GM12865 (cell line): ENCODE data around the gene SLC43A2.
A peak's percentile ranks its signal among the peaks of the same experiment; 100 is the strongest.

Experiments used
- DNase-seq: peaks from one replicate; pipeline ENCODE4 v3.0.0; 2010; ENCODE audit warnings: low read depth
- H3K4me3 ChIP-seq: 2 replicates; pipeline ENCODE4 v1.5.1; 2011; ENCODE audit warnings: mild to moderate bottlenecking, low read depth, low read length, control low read depth
- TF ChIP-seq, protein P1 (sequence below): IDR thresholded peaks from 2 replicates; pipeline ENCODE4 v1.5.1; 2011; ENCODE audit warnings: low read length, control low read depth, low read depth, inconsistent platforms; ENCODE audit not compliant: insufficient read depth; ENCODE audit errors: missing control alignments

SLC43A2 gene

DNA sequence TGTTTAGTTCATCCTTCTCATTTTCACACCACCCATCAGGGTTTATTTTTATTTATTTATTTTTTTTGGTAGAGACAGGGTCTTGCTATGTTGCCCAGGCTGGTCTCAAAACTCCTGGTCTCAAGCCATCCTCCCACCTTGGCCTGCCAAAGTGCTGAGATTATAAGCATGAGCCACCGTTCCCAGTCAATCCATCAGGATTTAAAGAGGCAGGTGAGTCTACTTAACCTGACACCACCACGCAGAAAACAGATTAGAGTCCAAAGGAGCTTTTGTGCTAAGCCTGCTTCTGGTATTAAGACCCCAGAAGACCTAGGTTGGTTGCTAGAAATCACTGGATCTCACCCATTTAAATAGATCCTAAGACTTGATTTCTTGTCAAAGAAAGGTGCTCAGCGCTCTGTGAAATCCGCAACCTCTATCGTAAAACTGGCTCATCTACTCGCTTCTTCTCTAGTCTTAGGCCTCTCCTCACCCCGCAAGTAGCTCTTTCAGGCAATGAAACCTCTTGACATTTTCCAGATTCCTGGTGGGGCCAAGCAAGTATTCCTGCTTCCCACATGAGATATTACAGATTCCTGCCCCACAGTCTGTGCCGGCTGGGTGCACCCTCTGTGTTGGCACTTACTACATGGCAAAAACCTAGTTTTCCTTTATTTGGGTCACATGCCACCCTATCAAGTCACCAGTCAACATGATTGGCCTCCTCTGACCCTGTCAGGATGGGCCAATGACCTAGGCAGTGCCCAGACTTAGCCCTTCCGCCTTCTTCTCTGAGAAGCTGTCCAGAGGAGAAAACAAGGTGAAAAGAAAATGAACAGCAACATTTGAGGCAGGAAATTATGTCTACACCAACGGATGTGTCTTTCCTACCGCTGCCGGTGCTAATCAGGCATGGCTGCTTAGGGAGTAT lies 75.0 kb downstream of the SLC43A2 start:
- H3K4me3 ChIP-seq: no peak overlapping the region
- DNase-seq: no peak
- TF ChIP-seq, protein P1, sequence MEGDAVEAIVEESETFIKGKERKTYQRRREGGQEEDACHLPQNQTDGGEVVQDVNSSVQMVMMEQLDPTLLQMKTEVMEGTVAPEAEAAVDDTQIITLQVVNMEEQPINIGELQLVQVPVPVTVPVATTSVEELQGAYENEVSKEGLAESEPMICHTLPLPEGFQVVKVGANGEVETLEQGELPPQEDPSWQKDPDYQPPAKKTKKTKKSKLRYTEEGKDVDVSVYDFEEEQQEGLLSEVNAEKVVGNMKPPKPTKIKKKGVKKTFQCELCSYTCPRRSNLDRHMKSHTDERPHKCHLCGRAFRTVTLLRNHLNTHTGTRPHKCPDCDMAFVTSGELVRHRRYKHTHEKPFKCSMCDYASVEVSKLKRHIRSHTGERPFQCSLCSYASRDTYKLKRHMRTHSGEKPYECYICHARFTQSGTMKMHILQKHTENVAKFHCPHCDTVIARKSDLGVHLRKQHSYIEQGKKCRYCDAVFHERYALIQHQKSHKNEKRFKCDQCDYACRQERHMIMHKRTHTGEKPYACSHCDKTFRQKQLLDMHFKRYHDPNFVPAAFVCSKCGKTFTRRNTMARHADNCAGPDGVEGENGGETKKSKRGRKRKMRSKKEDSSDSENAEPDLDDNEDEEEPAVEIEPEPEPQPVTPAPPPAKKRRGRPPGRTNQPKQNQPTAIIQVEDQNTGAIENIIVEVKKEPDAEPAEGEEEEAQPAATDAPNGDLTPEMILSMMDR: no peak

DNA sequence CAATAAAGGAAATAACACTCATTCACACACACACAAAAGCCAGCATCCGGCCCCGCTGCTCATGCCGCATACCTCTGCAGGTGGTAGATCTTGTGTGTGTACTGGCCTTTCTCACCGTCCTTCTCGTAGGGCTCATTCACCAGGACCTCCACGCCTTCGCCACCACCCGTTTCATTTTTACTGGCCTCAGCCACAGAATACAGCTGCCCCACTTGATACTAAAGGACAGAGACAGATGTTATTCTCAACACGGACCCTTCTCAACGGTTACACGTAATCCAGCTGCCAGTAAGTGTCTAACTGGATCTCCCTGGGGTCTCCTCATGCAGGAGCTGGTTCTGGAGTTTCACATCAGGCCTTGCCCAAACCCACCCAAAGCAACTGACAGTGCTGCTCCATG lies 75.7 kb downstream of the SLC43A2 start:
- peak; percentile 62 for DNase-seq
- H3K4me3 ChIP-seq: no peak overlapping the region
- TF ChIP-seq, protein P1: no peak

DNA sequence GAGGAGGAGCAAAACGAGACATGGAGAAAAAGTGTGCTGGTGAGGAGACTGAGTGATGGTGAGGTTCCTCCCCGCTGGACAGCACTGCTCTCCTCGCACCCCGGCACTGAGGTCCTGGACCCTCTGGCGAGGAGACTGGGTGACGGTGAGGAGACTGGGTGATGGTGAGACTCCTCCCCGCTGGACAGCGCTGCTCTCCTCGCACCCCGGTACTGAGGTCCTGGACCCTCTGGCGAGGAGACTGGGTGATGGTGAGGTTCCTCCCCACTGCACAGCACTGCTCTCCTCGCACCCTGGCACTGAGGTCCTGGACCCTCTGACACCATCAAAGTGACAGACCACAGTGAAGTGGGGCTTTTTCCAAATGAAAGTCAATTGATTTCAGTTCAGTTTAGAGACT lies 76.9 kb downstream of the SLC43A2 start:
- TF ChIP-seq, protein P1: no peak
- DNase-seq: no peak
- H3K4me3 ChIP-seq: no peak overlapping the region

DNA sequence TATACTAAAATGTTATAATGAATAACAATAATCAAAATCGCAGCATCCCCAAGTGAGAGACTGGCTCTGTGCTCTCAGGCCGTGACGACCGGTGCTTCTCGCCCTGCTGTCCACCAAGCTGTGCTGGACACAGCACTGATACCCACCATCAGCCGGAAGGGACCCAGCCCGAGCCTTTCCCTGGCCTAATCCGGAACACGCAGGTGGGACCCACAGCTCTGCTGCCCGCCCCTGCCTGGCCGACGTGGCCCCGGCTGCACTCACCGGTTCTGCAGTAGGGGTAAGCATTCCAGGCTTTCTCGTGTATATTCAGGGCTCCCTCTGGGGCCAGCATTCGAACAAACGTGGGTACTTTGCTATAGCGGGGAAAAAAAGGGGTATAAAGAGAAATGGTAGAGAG lies 80.6 kb downstream of the SLC43A2 start:
- TF ChIP-seq, protein P1: no peak
- no peak for DNase-seq

DNA sequence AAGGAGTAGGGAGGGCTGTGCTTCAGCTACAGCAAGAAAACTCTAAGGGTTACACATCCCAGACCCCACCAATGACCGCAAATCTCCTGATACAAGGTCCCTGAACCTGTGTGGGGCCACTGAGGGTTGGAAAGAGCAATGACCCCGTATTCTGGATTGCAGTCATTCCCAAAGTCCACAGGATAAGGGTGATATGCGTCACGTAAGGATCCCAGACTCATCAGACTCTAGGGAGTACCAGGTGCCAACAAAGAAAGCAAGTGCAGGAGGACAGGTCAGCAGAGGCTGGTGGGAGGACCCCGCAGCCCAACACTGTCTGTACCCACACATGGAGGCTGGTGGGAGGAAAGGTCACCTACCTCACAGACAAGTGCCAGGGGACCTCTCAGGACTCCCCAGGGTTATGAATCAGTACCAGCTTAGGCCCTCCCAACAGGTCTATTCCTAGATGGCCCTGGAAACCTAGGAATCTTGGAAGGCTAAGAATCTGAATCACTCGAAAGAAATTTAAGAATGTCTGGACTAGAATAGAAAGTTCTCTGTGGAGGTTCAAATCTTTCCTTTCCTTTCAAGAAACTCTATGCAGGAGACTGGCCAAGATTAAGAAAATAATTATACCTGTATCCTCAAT lies 82.2 kb downstream of the SLC43A2 start:
- no peak for DNase-seq
- no peak overlapping the region for H3K4me3 ChIP-seq
- TF ChIP-seq, protein P1: no peak

More for the DNA sequence above, 80.6 kb downstream of the SLC43A2 start:
- H3K4me3 ChIP-seq: no peak overlapping the region

DNA sequence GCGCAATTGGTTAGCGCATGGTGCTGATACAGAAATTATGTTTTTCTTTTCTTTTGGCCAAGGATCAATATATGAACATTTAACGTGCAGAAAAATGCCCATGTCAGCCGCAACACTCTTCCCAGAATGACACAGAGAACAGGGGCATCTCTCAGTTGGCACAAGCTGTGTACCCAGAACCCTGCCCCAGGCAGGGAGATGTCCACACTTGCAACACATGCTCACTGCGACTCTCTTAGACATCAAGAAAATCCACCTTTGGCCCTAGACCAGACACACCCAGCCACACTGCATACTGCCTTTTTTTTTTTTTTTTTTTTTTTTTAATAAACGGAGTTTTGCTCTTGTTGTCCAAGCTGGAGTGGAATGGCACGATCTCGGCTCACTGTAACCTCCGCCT lies 83.0 kb downstream of the SLC43A2 start:
- DNase-seq: no peak
- TF ChIP-seq, protein P1: no peak
- no peak overlapping the region for H3K4me3 ChIP-seq
